GM23248 (cell line): ENCODE measurements around the gene TCF25. TPM values are rescaled to one million over a fixed set of nuclear protein-coding genes. Genes with fewer than 3 reads are reported as not detected.
"Not testable (repeated sequence)": the region's sequence is repeated elsewhere in the genome, so short reads cannot be mapped to it uniquely, and the experiment has no call there.

Source experiments
- DNase-seq: peaks from one replicate; pipeline ENCODE4 v3.0.0-alpha.2; 2015
- H2AFZ ChIP-seq: fragments of 200-600 bp; sonication (generic); 2 replicates; pipeline ENCODE4 v1.6.1; 2016; ENCODE audit warnings: antibody characterized with exemption
- H3F3A ChIP-seq: fragments of 200-600 bp; sonication (generic); 2 replicates; pipeline ENCODE4 v1.6.1; 2016; ENCODE audit warnings: mild to moderate bottlenecking, antibody characterized with exemption, mixed run types; ENCODE audit not compliant: insufficient read depth
- H3K27ac ChIP-seq: fragments of 200-600 bp; sonication (generic); 2 replicates; pipeline ENCODE4 v1.5.1; 2016; ENCODE audit warnings: mild to moderate bottlenecking
- H3K27me3 ChIP-seq: fragments of 200-600 bp; sonication (generic); replicated peaks from 2 replicates; pipeline ENCODE4 v1.6.1; 2016; ENCODE audit warnings: mild to moderate bottlenecking; ENCODE audit not compliant: insufficient read depth
- H3K36me3 ChIP-seq: fragments of 200-600 bp; sonication (generic); 2 replicates; pipeline ENCODE4 v1.6.1; 2016; ENCODE audit warnings: low read depth, mild to moderate bottlenecking
- H3K4me1 ChIP-seq: fragments of 200-600 bp; sonication (generic); 2 replicates; pipeline ENCODE4 v1.6.1; 2016; ENCODE audit warnings: mild to moderate bottlenecking; ENCODE audit not compliant: insufficient read depth
- H3K4me2 ChIP-seq: fragments of 200-600 bp; sonication (generic); one replicate; pipeline ENCODE4 v1.6.1; 2016; ENCODE audit warnings: mild to moderate bottlenecking; ENCODE audit not compliant: unreplicated experiment
- H3K4me3 ChIP-seq: fragments of 200-600 bp; sonication (generic); 2 replicates; pipeline ENCODE4 v1.5.1; 2016; ENCODE audit warnings: mild to moderate bottlenecking
- H3K79me2 ChIP-seq: fragments of 200-600 bp; sonication (generic); 2 replicates; pipeline ENCODE4 v1.6.1; 2016; ENCODE audit warnings: mild to moderate bottlenecking; ENCODE audit not compliant: insufficient read depth
- H3K9ac ChIP-seq: fragments of 200-600 bp; sonication (generic); 2 replicates; pipeline ENCODE4 v1.6.1; 2016; ENCODE audit warnings: mild to moderate bottlenecking
- H3K9me2 ChIP-seq: fragments of 200-600 bp; sonication (generic); 2 replicates; pipeline ENCODE4 v1.6.1; 2016; ENCODE audit warnings: mixed run types, mild to moderate bottlenecking, moderate library complexity; ENCODE audit not compliant: insufficient read depth
- H3K9me3 ChIP-seq: fragments of 200-600 bp; sonication (generic); one replicate; pipeline ENCODE4 v1.6.1; 2017; ENCODE audit warnings: low read depth
- H4K20me1 ChIP-seq: fragments of 200-600 bp; sonication (generic); 2 replicates; pipeline ENCODE4 v1.6.0; 2016; ENCODE audit not compliant: insufficient read depth
- EZH2 ChIP-seq: fragments of 200-600 bp; sonication (generic); IDR thresholded peaks from 2 replicates; pipeline ENCODE4 v1.6.1; 2018; ENCODE audit warnings: antibody characterized with exemption, mild to moderate bottlenecking; ENCODE audit not compliant: insufficient read depth, poor library complexity, severe bottlenecking
- EZH2phosphoT487 ChIP-seq: fragments of 200-600 bp; sonication (generic); IDR thresholded peaks from 2 replicates; pipeline ENCODE4 v1.6.1; 2018; ENCODE audit warnings: antibody characterized with exemption, moderate library complexity, mild to moderate bottlenecking, low read depth; ENCODE audit not compliant: insufficient read depth
- WGBS, 2 experiments: methylation state at CpG; one replicate each; pipeline ENCODE4 v1.1.6; 2015 to 2017; ENCODE audit warnings: low lambda C conversion rate in 2 of 2, low coverage in 1 of 2; ENCODE audit errors: missing lambda C conversion rate in 2 of 2; 5-methylcytosine and 5-hydroxymethylcytosine counted together
- in situ Hi-C: fragments of 300-500 bp; cut with MboI; formaldehyde crosslinking; loops from 2 replicates; pipeline ENCODE4 v1.15.0; 2020
- polyA plus RNA-seq: library from polyadenylated mRNA; unstranded; fragments of >200 nt; fragmentation: Nextera tagmentation; extraction: Ambion mirVana; gene quantifications from 2 replicates; pipeline ENCODE4 v1.2.1, GENCODE V29; 2016
- total RNA-seq: library from RNA; depleted of rRNA; stranded (reverse); fragments of >200 nt; shearing (Covaris generic); gene quantifications from 2 replicates; pipeline ENCODE4 v1.2.3, GENCODE V29; 2014

Gene TCF25
- total and polyA plus RNA-seq, 2 experiments from 2014 or later: 143 to 162 TPM

DNA sequence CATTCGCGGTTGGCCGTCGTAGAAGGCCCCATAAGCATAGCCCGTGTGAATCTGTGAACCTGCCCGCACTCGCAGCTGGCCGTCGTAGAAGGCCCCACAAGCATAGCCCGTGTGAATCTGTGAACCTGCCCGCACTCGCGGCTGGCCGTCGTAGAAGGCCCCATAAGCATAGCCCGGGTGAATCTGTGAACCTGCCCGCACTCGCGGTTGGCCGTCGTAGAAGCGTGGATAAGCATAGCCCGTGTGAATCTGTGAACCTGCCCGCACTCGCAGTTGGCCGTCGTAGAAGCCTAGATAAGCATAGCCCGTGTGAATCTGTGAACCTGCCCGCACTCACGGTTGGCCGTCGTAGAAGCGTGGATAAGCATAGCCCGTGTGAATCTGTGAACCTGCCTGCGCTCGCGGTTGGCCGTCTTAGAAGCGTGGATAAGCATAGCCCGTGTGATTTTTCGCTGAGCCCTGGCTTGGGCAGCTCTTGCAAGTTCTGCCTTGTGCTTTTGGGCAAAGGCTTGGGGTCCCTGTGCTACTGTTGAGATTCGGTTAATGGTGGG is 38.5 kb upstream of the TCF25 start:
- H3K79me2 ChIP-seq, H3K36me3 ChIP-seq, H3K9me3 ChIP-seq, H3F3A ChIP-seq, H3K4me1 ChIP-seq, DNase-seq, H3K4me2 ChIP-seq, H3K9me2 ChIP-seq, H3K4me3 ChIP-seq, H3K9ac ChIP-seq, H3K27me3 ChIP-seq, in situ Hi-C loops, H2AFZ ChIP-seq, H3K27ac ChIP-seq, H4K20me1 ChIP-seq: not testable (repeated sequence)
- 95 to 97% methylated on average over 15 to 42 of the region's 42 CpGs for WGBS, 2 experiments

- H3K79me2 ChIP-seq, H2AFZ ChIP-seq, H3K27me3 ChIP-seq, H3K27ac ChIP-seq, H3K9me3 ChIP-seq, H3K9me2 ChIP-seq, H3K36me3 ChIP-seq, DNase-seq, in situ Hi-C loops, H3F3A ChIP-seq, H3K4me1 ChIP-seq, H3K4me2 ChIP-seq, H3K9ac ChIP-seq, H4K20me1 ChIP-seq, H3K4me3 ChIP-seq: not testable (repeated sequence)
- 73 to 76% methylated on average over 15 of the region's 15 CpGs for WGBS, 2 experiments
Measured at GRCh38 chr16:89836484-89836883, 36.9 kb upstream of the TCF25 start.

DNA sequence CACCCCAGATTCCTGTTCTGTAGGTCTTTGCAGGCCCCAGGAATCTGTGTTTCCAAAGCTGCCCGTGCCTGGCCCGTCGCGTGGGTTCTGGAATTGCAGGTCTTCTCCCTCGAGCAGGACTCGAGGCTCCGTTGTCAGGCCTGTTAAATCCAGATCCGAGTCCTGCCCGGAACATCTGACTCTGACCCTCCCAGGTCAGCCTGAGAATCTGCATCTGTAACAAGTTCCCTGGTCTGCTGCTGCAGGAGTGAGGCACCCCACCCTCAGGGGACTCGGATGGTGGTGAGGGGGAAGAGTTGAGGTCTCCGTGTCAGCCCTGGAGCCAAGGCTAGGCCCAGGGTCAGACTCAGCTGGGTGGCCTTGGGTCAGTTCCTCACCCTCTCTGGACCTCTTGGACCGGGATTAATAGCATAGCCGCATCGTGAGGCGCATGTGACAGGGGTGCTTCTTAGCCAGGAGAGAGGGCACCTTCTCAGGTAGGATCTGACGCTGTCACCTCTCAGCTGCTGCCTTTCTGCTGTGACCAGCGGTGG is 36.3 kb upstream of the TCF25 start:
- H2AFZ ChIP-seq: no peak overlapping the region

GRCh38 chr16:89841275-89841674 is 32.1 kb upstream of the TCF25 start:
- Histone ChIP-seq H4K20me1 (no peaks in the 10 kb centered on the region), H3K79me2 (no peaks in the 10 kb centered on the region), H2AFZ (no peak overlapping the region), H3K27me3 (no peaks in the 10 kb centered on the region), H3F3A (no peaks in the 10 kb centered on the region), H3K36me3 (no peaks in the 10 kb centered on the region), H3K27ac (no peak overlapping the region), H3K9me2 (no peaks in the 10 kb centered on the region), H3K9ac (no peak overlapping the region), H3K4me1 (peaks cover 9% of the 10 kb centered on the region), H3K4me3 (no peak overlapping the region), H3K4me2 (no peak overlapping the region), H3K9me3 (no peaks in the 10 kb centered on the region)
- in situ Hi-C loops: no loop called here
- TF ChIP-seq EZH2phosphoT487 (no peak), EZH2 (no peak)
- WGBS, 2 experiments: 67 to 75% methylated on average over 10 of the region's 10 CpGs
- DNase-seq: no peak

More for the DNA sequence above, 36.3 kb upstream of the TCF25 start:
- no peaks in the 10 kb centered on the region for H3K79me2 ChIP-seq
- no peaks in the 10 kb centered on the region for H4K20me1 ChIP-seq
- H3K4me3 ChIP-seq: no peak overlapping the region
- H3K36me3 ChIP-seq: no peaks in the 10 kb centered on the region
- H3K9ac ChIP-seq: no peak overlapping the region
- H3F3A ChIP-seq: no peaks in the 10 kb centered on the region
- no peak for DNase-seq
- H3K4me2 ChIP-seq: no peak overlapping the region
- no peaks in the 10 kb centered on the region for H3K9me2 ChIP-seq
- H3K27ac ChIP-seq: no peak overlapping the region
- TF ChIP-seq EZH2phosphoT487 (no peak), EZH2 (no peak)
- no peaks in the 10 kb centered on the region for H3K27me3 ChIP-seq
- H3K9me3 ChIP-seq: no peaks in the 10 kb centered on the region
- 89 to 92% methylated on average over 17 of the region's 17 CpGs for WGBS, 2 experiments
- no peaks in the 10 kb centered on the region for H3K4me1 ChIP-seq
- in situ Hi-C loops: no loop called here
